Tibial nerve (tissue), 4 donors: ENCODE results near the gene AUNIP. TPM values are rescaled to one million over a fixed set of nuclear protein-coding genes. Genes with fewer than 3 reads are reported as not detected.

Experiments
- DNase-seq, 2 donors: peaks; one replicate each; pipeline ENCODE4 v3.0.0-alpha.2; 2019; ENCODE audit warnings: low spot score in 2 of 2
- H3K27ac ChIP-seq, 4 donors: fragments of 200-600 bp; sonication (generic) in 3 of 4; one replicate each; pipeline ENCODE4 v1.5.1; 2017 to 2019; ENCODE audit warnings: mild to moderate bottlenecking in 1 of 4
- H3K27me3 ChIP-seq, 2 donors: fragments of 200-600 bp; sonication (generic) in 1 of 2; one replicate each; pipeline versions ENCODE4 v1.5.1 to v1.6.0; 2017 to 2019
- H3K36me3 ChIP-seq, 3 donors: fragments of 200-600 bp; sonication (generic); one replicate each; pipeline ENCODE4 v1.5.1; 2018 to 2019
- H3K4me1 ChIP-seq, 4 donors: fragments of 200-600 bp; sonication (generic) in 3 of 4; one replicate each; pipeline ENCODE4 v1.5.1; 2017 to 2019
- H3K4me3 ChIP-seq, 4 donors: fragments of 200-600 bp; sonication (generic) in 3 of 4; one replicate each; pipeline ENCODE4 v1.5.1; 2017 to 2019; ENCODE audit warnings: mild to moderate bottlenecking in 1 of 4, moderate library complexity in 1 of 4
- H3K9me3 ChIP-seq, 4 donors: fragments of 200-600 bp; sonication (generic) in 3 of 4; one replicate each; pipeline ENCODE4 v1.5.1; 2017 to 2019
- EP300 ChIP-seq, 2 donors: sonication (generic); formaldehyde crosslinking; IDR thresholded peaks; one replicate each; pipeline ENCODE4 v1.6.1; 2017; ENCODE audit warnings: antibody characterized with exemption in 2 of 2, mild to moderate bottlenecking in 1 of 2
- POLR2A ChIP-seq, 2 donors: fragments of 450-650 bp; IDR thresholded peaks; one replicate each; pipeline ENCODE4 v1.6.1; 2017; ENCODE audit warnings: antibody characterized with exemption in 2 of 2, mild to moderate bottlenecking in 2 of 2, moderate library complexity in 2 of 2
- WGBS, 2 donors: methylation state at CpG; one replicate each; pipeline ENCODE4 v1.1.5; 2018; 5-methylcytosine and 5-hydroxymethylcytosine counted together
- total RNA-seq, 4 donors: library from RNA; depleted of rRNA; stranded (reverse); fragments of >200 nt; gene quantifications; one replicate each; pipeline ENCODE4 v1.1.0, GENCODE V29; 2016
- TF ChIP-seq, protein P1 (sequence below), 5 experiments: fragments of 200-600 bp in 3 of 5; fragments of 450-650 bp in 2 of 5; sonication (generic) in 3 of 5; IDR thresholded peaks; one replicate each; pipeline ENCODE4 v1.5.1; 2016 to 2019; ENCODE audit warnings: antibody characterized with exemption in 5 of 5, mild to moderate bottlenecking in 3 of 5, moderate library complexity in 2 of 5

AUNIP gene
- total RNA-seq, 4 donors from 2014 or later = not detected

DNA sequence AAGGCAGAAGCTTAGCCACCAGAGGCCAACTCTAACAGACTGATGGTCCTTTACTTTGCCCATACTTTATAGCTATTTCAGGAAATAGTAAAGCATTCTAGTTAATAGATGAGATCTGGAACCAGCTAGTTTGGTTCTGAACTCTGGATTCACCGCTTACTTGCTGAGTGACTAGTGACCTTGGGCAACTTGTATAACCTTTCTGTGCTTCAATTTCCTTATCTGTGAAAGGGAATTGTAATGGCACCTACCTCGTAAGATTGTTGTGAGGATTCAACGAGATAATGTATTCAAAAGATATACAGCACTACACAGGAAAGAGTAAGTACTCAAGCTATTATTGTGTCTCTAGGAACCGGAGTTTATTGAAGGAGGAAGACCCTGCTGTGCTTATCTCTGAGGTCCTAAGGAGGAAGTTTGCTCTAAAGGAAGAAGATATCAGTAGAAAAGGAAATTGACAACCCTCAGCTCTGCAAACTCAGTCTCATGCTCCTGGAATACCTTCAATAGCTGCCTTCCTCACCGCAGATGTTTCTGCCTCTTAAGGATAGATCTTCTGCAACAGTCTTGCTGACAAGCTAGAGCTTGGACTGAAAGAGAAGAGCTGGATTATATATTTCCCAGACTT, 27.6 kb downstream of the AUNIP start:
- Histone ChIP-seq H3K9me3 (no peaks in the 10 kb centered on the region), H3K27ac (no peak overlapping the region), H3K4me1 (no peaks in the 10 kb centered on the region), H3K36me3 (peaks cover 3 to 93% (median 22%) of the 10 kb centered on the region in 3 donors), H3K4me3 (no peak overlapping the region), H3K27me3 (no peaks in the 10 kb centered on the region)
- DNase-seq = no peak
- TF ChIP-seq POLR2A (IDR thresholded peaks at IDR 0.05) = no peak
- TF ChIP-seq EP300 (IDR thresholded peaks at IDR 0.05) = no peak
- TF ChIP-seq, protein P1, sequence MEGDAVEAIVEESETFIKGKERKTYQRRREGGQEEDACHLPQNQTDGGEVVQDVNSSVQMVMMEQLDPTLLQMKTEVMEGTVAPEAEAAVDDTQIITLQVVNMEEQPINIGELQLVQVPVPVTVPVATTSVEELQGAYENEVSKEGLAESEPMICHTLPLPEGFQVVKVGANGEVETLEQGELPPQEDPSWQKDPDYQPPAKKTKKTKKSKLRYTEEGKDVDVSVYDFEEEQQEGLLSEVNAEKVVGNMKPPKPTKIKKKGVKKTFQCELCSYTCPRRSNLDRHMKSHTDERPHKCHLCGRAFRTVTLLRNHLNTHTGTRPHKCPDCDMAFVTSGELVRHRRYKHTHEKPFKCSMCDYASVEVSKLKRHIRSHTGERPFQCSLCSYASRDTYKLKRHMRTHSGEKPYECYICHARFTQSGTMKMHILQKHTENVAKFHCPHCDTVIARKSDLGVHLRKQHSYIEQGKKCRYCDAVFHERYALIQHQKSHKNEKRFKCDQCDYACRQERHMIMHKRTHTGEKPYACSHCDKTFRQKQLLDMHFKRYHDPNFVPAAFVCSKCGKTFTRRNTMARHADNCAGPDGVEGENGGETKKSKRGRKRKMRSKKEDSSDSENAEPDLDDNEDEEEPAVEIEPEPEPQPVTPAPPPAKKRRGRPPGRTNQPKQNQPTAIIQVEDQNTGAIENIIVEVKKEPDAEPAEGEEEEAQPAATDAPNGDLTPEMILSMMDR (IDR thresholded peaks at IDR 0.05) = no peak
- WGBS, 2 donors = 59 to 70% methylated on average over 5 of the region's 5 CpGs

DNA sequence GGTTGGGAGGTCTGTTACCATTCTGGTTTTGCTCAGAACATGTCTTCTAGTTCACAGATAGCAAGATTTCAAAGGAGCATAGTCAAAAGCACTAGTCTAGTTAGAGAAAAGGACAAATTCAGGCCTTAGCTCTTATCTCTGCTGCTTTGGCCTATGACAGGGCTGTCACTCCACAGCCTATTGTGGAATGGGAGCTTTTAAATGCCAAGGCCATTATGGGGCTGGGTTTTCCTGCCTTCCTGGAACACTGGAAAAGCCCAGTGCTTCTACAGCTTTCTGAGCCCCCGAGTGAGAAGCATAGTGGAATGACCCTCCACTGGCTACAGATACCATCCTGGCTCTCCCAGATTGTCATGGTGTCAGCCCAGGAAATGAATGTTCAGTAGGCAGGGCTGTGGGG, 30.2 kb downstream of the AUNIP start:
- no peaks in the 10 kb centered on the region for H3K9me3 ChIP-seq
- H3K4me1 ChIP-seq = peaks cover 0 to 6% (median 0%) of the 10 kb centered on the region in 4 donors
- H3K36me3 ChIP-seq = peaks cover 3 to 89% (median 30%) of the 10 kb centered on the region in 3 donors
- no peak overlapping the region for H3K27ac ChIP-seq
- no peak for DNase-seq
- WGBS, 2 donors = 71 to 94% methylated on average over 1 of the region's 1 CpG
- no peak for TF ChIP-seq EP300 (IDR thresholded peaks at IDR 0.05)
- no peak for TF ChIP-seq POLR2A (IDR thresholded peaks at IDR 0.05)
- TF ChIP-seq, protein P1 (IDR thresholded peaks at IDR 0.05) = no peak
- H3K27me3 ChIP-seq = no peaks in the 10 kb centered on the region
- H3K4me3 ChIP-seq = no peak overlapping the region

DNA sequence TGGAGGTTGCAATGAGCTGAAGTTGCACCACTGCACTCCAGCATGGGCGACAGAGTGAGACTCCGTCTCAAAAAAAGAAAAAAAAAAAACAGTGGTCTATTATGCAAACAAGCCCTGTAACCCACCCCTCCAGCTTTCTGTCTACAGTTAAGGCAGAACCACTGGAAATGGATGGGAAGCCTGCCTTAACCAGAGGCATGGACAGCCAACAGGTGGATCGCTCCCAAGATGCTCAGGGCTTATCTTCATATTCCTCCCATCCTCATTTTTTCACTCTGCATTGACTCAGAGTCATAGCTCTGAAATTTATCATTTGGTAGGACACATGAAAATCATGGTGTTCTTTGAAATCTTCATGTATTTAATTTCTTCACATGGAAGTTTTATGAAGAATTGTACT, 30.8 kb downstream of the AUNIP start:
- TF ChIP-seq EP300 (IDR thresholded peaks at IDR 0.05) (no peak), POLR2A (IDR thresholded peaks at IDR 0.05) (no peak)
- TF ChIP-seq, protein P1 (IDR thresholded peaks at IDR 0.05) = no peak
- Histone ChIP-seq H3K4me3 (no peak overlapping the region), H3K27me3 (no peaks in the 10 kb centered on the region), H3K4me1 (peaks cover 0 to 11% (median 0%) of the 10 kb centered on the region in 4 donors), H3K27ac (no peak overlapping the region), H3K9me3 (no peaks in the 10 kb centered on the region), H3K36me3 (peaks cover 3 to 89% (median 30%) of the 10 kb centered on the region in 3 donors)
- no peak for DNase-seq
- 50 to 53% methylated on average over 3 of the region's 3 CpGs for WGBS, 2 donors

DNA sequence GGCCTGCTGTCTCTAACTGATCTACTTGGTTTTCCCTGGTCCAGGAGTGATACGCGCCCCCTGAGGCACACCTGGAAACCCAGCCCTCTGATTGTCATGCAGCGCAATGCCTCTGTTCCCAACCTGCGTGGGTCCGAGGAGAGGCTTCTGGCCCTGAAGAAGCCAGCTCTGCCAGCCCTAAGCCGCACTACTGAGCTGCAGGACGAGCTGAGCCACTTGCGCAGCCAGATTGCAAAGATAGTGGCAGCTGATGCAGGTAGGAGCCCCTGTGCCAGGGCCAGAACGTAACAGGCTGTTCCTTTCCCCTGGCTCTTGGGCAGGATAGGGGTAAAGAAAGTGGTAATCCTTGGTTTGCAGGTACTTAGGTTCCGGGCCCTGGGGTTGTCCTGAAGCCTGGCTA, 32.7 kb downstream of the AUNIP start:
- Histone ChIP-seq H3K36me3 (peaks cover 3 to 78% (median 24%) of the 10 kb centered on the region in 3 donors), H3K27me3 (no peaks in the 10 kb centered on the region), H3K4me1 (peaks cover 0 to 25% (median 5%) of the 10 kb centered on the region in 4 donors), H3K4me3 (no peak overlapping the region), H3K27ac (no peak overlapping the region), H3K9me3 (no peaks in the 10 kb centered on the region)
- TF ChIP-seq, protein P1 (IDR thresholded peaks at IDR 0.05) = no peak
- no peak for TF ChIP-seq POLR2A (IDR thresholded peaks at IDR 0.05)
- no peak for TF ChIP-seq EP300 (IDR thresholded peaks at IDR 0.05)
- WGBS, 2 donors = 83 to 98% methylated on average over 7 to 10 of the region's 10 CpGs
- no peak for DNase-seq

DNA sequence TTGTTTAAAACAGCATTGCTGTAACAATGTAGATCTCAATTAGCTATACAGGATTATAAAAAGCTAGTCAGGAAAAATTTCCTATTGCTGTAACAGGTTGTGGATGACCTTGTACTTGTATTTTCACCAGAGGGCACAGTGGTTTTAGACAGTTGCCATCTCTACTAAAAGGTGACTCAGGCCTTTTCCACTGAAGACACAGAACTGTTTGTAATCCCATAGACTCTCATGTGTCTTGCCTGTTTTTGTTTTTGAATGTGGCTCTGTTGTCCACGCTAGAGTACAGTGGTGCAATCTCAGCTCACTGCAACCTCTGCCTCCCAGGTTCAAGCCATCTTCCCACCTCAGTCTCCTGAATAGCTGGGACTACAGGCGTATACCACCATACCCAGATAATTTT, 33.7 kb downstream of the AUNIP start:
- DNase-seq = no peak
- Histone ChIP-seq H3K27me3 (no peaks in the 10 kb centered on the region), H3K36me3 (peaks cover under 1 to 68% (median 18%) of the 10 kb centered on the region in 3 donors), H3K9me3 (no peaks in the 10 kb centered on the region), H3K4me1 (peaks cover 0 to 33% (median 14%) of the 10 kb centered on the region in 4 donors), H3K4me3 (no peak overlapping the region), H3K27ac (no peak overlapping the region)
- TF ChIP-seq POLR2A (IDR thresholded peaks at IDR 0.05) (no peak), EP300 (IDR thresholded peaks at IDR 0.05) (no peak)
- TF ChIP-seq, protein P1 (IDR thresholded peaks at IDR 0.05) = no peak
- WGBS, 2 donors = 76 to 83% methylated on average over 2 of the region's 2 CpGs
